ENCODE data around the gene LDHB.

Gene LDHB

DNA sequence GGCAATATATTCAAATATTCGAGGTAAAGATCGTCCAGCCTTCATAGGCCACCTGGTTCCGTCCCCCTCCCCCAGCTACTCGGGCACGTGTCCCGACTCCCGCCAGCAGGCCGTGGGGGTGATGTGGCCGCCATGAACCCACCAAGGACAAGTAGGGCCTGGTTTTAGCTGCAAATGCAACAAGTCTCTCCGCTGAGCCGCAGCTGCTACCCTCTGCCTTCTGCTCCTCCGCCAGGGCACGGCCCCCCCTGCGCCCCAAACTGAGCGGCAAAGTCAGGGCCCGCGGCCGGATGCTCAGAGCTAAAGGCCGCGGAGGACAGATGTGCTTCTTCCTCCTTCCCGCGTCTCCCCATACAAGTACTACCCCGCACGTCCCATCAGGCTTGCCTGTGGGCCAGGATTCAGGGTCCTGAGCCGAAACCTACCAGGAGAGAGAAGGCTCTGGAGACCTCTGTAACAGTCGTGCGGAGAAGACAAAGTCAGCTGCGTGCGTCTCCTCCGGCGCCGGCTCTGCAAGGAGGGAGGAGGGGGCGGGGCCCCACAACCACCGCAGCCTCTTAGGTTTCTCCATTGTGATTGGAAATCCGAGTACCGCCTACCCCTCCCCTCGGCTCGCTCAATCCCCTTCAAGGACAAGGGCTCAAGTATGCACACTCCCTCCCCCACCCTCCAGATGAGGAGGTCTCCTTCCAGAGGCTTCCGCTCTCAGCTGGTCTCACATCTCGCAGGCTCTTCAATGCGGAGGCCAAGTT is at the start of gene LDHB:
Gene LDHB, minus strand, starts transcription at position 517 of the 752 bp plus-strand sequence. CDS start 3,171 bp downstream, outside the sequence.
- peak; percentile 97 for DNase-seq
- peak within 1 kb of the TSS; percentile 95 for H3K4me3 Mint-ChIP-seq
- peaks cover 56% of the 10 kb centered on the region for H3K4me1 Mint-ChIP-seq
- no peaks in the 10 kb centered on the region for H3K9me3 Mint-ChIP-seq
- H3K27ac Mint-ChIP-seq, result peak within 1 kb of the TSS; percentile 98
- H3K36me3 Mint-ChIP-seq, result peaks cover 48% of the 10 kb centered on the region
- H3K27me3 Mint-ChIP-seq, result no peaks in the 10 kb centered on the region
- CTCF ChIA-PET, result interaction anchor here (1.2 to 1.3 kb wide), 3 partner anchors 21 to 47 kb away, joined by 5 to 10 read pairs (median 7); no protein-coding TSS in a partner anchor

DNA sequence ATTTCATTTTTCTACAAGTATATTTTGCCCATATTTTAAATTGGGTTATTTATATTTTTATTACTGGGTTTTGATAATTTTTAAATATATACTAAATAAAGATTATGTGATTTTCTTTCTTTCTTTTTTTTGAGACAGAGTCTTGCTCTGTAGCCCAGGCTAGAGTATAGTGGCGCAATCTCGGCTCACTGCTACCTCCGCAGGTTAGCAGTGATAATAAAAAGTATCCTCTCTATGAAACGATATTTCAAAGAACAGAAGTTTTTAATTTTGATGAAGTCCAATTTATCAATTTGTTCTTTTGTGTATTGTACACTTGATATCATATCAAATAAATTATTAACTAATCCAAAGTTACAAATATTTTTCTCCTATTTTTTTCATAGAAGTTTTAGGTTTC is 47.2 kb upstream of the LDHB start:
- peaks cover 2% of the 10 kb centered on the region for H3K4me1 Mint-ChIP-seq
- CTCF ChIA-PET, result no interaction called here
- H3K4me3 Mint-ChIP-seq, result no peak overlapping the region

DNA sequence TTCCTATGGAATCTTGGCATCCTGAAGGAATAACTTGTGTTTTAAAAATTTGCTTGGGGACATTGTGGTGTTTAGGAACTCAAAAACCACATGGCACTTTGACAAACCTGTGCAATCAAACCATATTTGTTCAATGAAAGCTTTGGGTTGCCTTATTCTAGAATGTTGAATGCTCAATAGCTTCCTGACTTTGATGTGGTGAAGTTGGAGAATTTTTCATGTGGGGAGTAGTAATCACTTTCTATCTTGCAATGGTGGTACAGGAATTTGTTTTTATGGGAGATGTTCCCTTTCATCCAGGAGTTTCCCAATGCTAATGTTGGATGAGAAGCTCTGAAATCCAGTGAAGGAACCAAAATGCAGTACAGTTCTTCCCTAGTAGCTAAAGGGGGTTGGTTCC is 42.2 kb upstream of the LDHB start:
- H3K9me3 Mint-ChIP-seq, result no peaks in the 10 kb centered on the region
- DNase-seq, result no peak
- no peaks in the 10 kb centered on the region for H3K27me3 Mint-ChIP-seq
- no peak overlapping the region for H3K27ac Mint-ChIP-seq
- H3K4me1 Mint-ChIP-seq, result peaks cover 5% of the 10 kb centered on the region
- no peaks in the 10 kb centered on the region for H3K36me3 Mint-ChIP-seq
- H3K4me3 Mint-ChIP-seq, result no peak overlapping the region
- CTCF ChIA-PET, result interaction anchor here (1.1 to 4.5 kb wide), 5 partner anchors 9 to 318 kb away, joined by 3 to 31 read pairs (median 4); no protein-coding TSS in a partner anchor

More for the DNA sequence above, 47.2 kb upstream of the LDHB start:
- no peak overlapping the region for H3K27ac Mint-ChIP-seq
- no peaks in the 10 kb centered on the region for H3K36me3 Mint-ChIP-seq
- H3K27me3 Mint-ChIP-seq, result no peaks in the 10 kb centered on the region
- DNase-seq, result no peak
- H3K9me3 Mint-ChIP-seq, result no peaks in the 10 kb centered on the region

DNA sequence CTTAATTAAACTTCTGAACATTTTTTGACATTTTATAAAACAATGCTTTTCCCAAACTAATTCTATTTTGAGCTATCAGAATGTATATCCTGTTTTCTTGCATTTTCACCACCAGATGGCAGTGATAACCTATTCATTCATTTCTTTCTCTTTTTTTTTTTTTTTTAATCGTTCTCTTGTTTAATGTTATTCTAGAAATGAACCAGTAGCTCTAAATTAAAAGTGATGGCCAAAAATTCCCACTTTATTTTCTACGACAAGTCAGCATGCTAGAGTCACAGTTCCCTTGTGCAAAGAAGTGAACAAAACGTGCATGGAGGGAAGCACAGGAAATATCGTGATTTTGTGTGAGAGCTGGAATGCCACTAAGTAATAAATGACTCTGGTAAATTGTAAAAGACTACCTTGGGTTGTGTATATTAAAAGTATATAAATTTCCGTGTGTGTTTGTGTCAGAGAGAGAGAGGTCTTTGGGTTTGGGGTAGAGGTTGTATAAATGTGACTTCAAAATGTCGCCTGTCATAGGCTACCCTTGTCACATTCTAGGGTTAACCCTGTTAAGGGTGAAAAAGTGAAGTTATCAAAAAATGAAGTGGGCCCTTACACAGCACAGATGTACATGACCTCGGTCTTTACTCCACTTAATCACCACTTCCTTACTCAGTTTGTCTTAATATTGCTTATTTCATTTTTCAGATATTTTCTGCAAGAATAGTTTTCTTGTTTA is 40.4 kb upstream of the LDHB start:
- H3K4me3 Mint-ChIP-seq, result no peak overlapping the region

DNA sequence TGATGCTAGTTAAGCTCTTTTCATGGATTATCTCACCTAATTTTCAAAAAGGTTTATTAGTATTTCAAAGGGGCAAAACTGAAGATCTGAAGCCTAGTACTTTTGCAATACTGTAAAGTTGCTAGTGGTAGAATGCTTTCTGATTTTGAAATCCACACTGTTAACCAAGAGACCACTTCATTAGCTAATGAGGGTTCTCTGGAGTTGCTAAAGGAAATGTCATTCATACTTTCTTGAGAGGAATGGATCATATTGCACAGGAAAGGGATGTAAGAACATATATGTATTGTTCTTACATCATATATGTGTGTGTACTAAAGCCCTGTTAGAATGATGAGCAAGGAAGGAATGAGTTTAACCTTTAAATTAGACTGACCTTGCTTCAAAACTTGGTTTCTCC is 39.0 kb upstream of the LDHB start:
- Mint-ChIP-seq H3K9me3 (no peaks in the 10 kb centered on the region), H3K27me3 (no peaks in the 10 kb centered on the region), H3K36me3 (no peaks in the 10 kb centered on the region), H3K4me1 (peaks cover 6% of the 10 kb centered on the region), H3K4me3 (no peak overlapping the region), H3K27ac (no peak overlapping the region)
- CTCF ChIA-PET, result interaction anchor here (0.8 to 4.5 kb wide), 8 partner anchors 10 to 756 kb away, joined by 3 to 31 read pairs (median 4); no protein-coding TSS in a partner anchor
- DNase-seq, result no peak

More for the DNA sequence above, 40.4 kb upstream of the LDHB start:
- CTCF ChIA-PET, result interaction anchor here (0.6 to 4.5 kb wide), 25 partner anchors 11 to 964 kb away, joined by 3 to 31 read pairs (median 4); partner anchors contain the start of gene IAPP
- Mint-ChIP-seq H3K9me3 (no peaks in the 10 kb centered on the region), H3K27ac (no peak overlapping the region), H3K4me1 (peaks cover 5% of the 10 kb centered on the region), H3K27me3 (no peaks in the 10 kb centered on the region), H3K36me3 (no peaks in the 10 kb centered on the region)
- DNase-seq, result no peak

DNA sequence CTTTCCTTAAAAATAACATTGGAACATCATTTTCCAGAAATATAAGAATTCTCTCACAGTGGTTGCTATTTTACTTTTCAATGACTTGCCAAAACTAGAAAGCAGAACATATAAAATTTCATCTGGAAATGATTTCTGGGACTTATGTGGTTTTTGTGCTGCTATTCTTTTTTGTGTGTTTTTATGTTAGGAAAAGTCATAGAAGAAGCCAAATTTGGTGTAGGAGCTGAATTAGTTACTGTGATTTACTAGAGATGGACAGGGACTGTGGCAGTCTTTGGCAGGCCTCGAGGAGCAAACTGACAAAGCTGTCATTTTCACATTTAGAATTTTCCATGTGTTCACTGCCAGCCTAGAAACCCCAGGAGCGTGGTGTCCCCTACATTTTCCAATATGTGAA is 38.3 kb upstream of the LDHB start:
- Mint-ChIP-seq H3K27ac (no peak overlapping the region), H3K9me3 (no peaks in the 10 kb centered on the region), H3K4me3 (no peak overlapping the region), H3K27me3 (no peaks in the 10 kb centered on the region), H3K4me1 (peaks cover 12% of the 10 kb centered on the region), H3K36me3 (no peaks in the 10 kb centered on the region)
- DNase-seq, result no peak
- CTCF ChIA-PET, result interaction anchor here (0.8 to 4.5 kb wide), 5 partner anchors 13 to 322 kb away, joined by 3 to 31 read pairs (median 4); no protein-coding TSS in a partner anchor

DNA sequence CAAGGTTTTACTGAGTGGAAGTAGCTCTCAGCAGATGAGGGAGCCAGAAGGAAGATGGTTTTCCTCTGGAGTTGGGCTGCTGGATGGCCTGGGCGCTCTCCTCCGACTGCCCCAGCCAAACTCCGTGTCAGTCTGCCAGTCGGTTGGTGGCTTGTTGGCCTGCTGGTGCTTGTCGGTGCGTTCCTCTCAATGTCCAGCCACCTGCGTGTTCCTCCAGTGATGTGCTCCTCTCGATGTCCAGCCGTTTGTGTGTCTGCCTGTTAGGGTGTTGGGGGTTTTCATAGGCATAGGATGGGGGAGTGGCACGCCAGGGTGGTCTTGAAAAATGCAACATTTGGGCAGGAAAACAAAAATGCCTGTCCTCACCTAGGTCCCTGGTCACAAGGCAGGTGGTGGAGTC is 37.0 kb upstream of the LDHB start:
- H3K27ac Mint-ChIP-seq, result no peak overlapping the region
- no peak overlapping the region for H3K4me3 Mint-ChIP-seq
- CTCF ChIA-PET, result interaction anchor here (0.9 kb wide), 1 partner anchor 375 kb away, joined by 3 read pairs; no protein-coding TSS in a partner anchor
- H3K9me3 Mint-ChIP-seq, result peaks cover 4% of the 10 kb centered on the region
- peaks cover 4% of the 10 kb centered on the region for H3K36me3 Mint-ChIP-seq
- no peaks in the 10 kb centered on the region for H3K27me3 Mint-ChIP-seq
- H3K4me1 Mint-ChIP-seq, result peaks cover 22% of the 10 kb centered on the region
- no peak for DNase-seq

DNA sequence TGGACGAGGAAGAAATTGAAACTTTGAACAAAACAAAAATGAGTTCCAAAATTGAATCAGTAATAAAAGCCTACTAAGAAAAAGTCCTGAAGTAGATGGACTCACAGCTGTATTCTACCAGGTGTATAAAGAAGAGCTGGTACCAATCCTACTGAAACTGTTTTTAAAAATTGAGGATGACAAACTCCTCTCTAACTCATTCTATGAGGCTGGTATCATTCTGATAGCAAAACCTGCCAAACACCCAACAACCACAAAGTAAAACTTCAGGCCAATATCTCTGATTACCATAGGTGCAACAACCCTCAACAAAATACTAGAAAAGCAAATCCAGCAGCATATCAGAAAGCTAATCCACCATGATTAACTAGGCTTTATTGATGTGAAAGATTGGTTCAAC is 33.9 kb upstream of the LDHB start:
- CTCF ChIA-PET, result interaction anchor here (0.6 kb wide), 2 partner anchors 51 to 157 kb away, joined by 3 read pairs; no protein-coding TSS in a partner anchor
- Mint-ChIP-seq H3K4me3 (no peak overlapping the region), H3K27me3 (no peaks in the 10 kb centered on the region), H3K27ac (peak overlapping the region; percentile 78), H3K9me3 (peaks cover 19% of the 10 kb centered on the region), H3K4me1 (peaks cover 24% of the 10 kb centered on the region), H3K36me3 (peaks cover 8% of the 10 kb centered on the region)
- no peak for DNase-seq

DNA sequence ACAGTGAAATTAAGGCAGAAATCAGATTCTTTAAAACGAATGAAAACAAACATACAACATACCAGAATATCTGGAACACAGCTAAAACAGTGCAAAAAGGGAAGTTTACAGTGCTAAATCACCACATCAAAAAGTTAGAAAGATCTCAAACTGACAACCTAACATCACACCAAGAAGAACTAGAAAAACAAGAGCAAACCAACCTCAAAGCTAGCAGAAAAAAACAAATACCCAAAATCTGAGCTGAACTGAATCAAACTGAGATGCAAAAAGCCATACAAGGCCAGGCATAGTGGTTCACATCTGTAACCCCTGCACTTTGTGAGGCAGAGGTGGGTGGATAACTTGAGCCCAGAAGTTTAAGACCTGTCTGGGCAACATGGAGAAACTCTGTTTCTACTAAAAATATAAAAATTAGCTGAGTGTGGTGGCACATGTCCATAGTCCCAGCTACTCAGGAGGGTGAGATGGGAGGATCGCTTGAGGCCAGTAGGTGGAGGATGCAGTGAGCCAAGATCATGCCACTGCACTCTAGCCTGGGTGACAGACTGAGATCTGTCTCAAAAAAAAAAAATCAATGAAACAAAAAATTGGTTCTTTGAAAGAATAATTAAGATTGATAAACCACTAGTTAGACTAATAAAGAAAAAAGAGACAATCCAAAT is 33.2 kb upstream of the LDHB start:
- no peak for DNase-seq
- no peaks in the 10 kb centered on the region for H3K27me3 Mint-ChIP-seq
- CTCF ChIA-PET, result interaction anchor here (0.5 to 0.6 kb wide), 3 partner anchors 11 to 156 kb away, joined by 3 read pairs; no protein-coding TSS in a partner anchor
- H3K4me3 Mint-ChIP-seq, result no peak overlapping the region
- peak overlapping the region; percentile 78 for H3K27ac Mint-ChIP-seq
- peaks cover 8% of the 10 kb centered on the region for H3K36me3 Mint-ChIP-seq
- peaks cover 24% of the 10 kb centered on the region for H3K4me1 Mint-ChIP-seq
- H3K9me3 Mint-ChIP-seq, result peaks cover 19% of the 10 kb centered on the region

DNA sequence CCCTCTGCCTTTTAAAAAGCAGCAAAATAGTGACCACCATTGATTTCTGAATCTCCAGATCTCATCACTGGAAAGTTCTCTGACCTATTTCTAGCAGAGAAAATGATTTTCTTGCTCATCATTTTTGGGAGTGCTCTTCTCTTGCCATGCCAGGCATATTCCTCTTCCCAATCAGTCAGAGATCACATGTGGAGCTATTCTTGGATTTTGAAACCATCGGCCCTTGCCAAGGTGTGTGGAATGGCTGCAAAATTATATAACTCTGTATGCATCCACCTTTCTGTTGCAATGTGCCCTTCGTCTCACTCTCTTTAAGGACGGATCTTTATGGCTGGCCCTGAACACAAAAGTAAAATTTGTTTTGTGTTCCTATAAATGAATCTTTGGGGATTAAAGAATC is 25.5 kb upstream of the LDHB start:
- peak overlapping the region; percentile 56 for H3K27ac Mint-ChIP-seq
- CTCF ChIA-PET, result interaction anchor here (1.0 to 1.2 kb wide), 2 partner anchors 36 to 78 kb away, joined by 3 read pairs; no protein-coding TSS in a partner anchor
- peaks cover 5% of the 10 kb centered on the region for H3K9me3 Mint-ChIP-seq

DNA sequence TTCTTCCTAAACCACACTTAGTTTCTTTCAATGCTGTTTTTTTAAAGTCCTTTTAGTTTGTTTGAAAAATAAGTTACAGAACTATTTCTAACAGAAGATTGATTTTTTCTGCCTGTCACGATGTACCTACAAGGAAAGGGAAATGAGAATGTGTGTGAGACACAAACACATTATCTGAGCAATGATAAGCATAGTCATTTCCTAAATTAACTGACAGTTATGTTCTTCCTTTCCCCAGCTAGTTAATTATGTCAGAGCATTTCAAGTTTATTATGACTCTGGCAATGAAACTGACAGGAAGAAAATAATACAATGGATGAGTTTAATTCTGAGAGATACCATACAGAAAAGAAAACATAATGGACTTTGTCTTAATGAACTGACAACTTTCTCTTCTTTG is 21.3 kb upstream of the LDHB start:
- H3K4me1 Mint-ChIP-seq, result peaks cover 49% of the 10 kb centered on the region
- no peaks in the 10 kb centered on the region for H3K9me3 Mint-ChIP-seq
- H3K27me3 Mint-ChIP-seq, result peaks cover 7% of the 10 kb centered on the region
- no peak overlapping the region for H3K4me3 Mint-ChIP-seq
- CTCF ChIA-PET, result interaction anchor here (0.6 to 3.0 kb wide), 7 partner anchors 9 to 363 kb away, joined by 3 to 17 read pairs (median 6); partner anchors contain the start of gene LDHB
- DNase-seq, result no peak
- H3K27ac Mint-ChIP-seq, result peak overlapping the region; percentile 80
- H3K36me3 Mint-ChIP-seq, result no peaks in the 10 kb centered on the region

More for the DNA sequence above, 25.5 kb upstream of the LDHB start:
- Mint-ChIP-seq H3K36me3 (no peaks in the 10 kb centered on the region), H3K4me1 (peaks cover 22% of the 10 kb centered on the region), H3K27me3 (peaks cover 8% of the 10 kb centered on the region), H3K4me3 (no peak overlapping the region)
- no peak for DNase-seq

DNA sequence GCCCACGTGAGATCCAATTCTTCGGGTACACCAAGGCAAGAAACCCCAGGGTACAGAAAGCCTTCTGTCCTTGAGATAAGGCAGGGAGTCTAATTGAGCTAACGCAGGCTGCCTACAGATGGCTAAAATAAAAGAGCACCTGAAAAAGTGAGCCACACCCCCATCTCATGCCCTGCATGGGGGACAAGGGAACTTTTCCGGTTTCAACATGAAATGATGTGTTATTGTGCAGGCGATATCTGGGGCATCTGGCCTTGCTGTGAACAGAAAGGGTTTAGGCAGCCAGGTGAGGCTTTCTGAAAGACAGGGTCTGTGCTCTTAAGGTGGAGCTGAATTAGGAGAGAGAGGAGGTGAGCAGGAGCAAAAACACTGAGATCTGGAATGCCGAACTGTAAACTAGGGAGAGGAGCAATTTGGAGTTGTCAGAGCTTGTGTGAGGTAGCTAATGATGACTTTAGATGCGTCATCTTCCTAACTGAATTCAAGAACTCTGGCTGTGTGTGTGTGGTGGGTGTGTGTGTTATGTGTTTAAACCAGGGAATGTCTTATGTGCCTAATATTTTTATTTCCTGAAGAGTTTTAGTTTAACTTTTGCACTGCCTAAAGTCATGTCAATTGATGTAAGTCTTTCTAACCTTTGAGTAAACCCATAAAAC is 20.1 kb upstream of the LDHB start:
- no peaks in the 10 kb centered on the region for H3K36me3 Mint-ChIP-seq
- DNase-seq, result peak; percentile 25
- H3K4me3 Mint-ChIP-seq, result no peak overlapping the region
- CTCF ChIA-PET, result interaction anchor here (0.6 to 1.8 kb wide), 5 partner anchors 9 to 717 kb away, joined by 3 to 5 read pairs (median 4); partner anchors contain the start of gene LDHB
- H3K27me3 Mint-ChIP-seq, result no peaks in the 10 kb centered on the region
- peaks cover 49% of the 10 kb centered on the region for H3K4me1 Mint-ChIP-seq
- no peaks in the 10 kb centered on the region for H3K9me3 Mint-ChIP-seq
- H3K27ac Mint-ChIP-seq, result peak overlapping the region; percentile 70

DNA sequence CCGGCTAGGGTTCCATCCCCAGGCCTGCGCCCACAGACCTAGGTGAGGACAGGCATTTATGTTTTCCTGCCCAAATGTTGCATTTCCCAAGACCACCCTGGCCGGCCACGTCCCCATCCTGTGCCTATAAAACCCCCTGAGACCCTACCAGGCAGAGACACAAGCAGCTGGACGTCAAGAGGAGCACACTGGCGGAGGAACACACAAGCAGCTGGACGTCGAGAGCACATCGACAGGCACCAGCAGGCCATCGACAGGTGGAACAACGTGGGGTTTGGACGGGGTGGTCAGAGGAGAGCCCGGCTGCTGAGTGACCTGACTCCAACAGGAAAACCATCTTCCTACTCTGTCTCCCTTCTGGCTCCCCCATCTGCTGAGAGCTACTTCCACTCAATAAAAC is 19.6 kb upstream of the LDHB start:
- Mint-ChIP-seq H3K4me1 (peaks cover 49% of the 10 kb centered on the region), H3K9me3 (no peaks in the 10 kb centered on the region), H3K27ac (peak overlapping the region; percentile 73), H3K36me3 (no peaks in the 10 kb centered on the region), H3K27me3 (no peaks in the 10 kb centered on the region), H3K4me3 (no peak overlapping the region)
- CTCF ChIA-PET, result interaction anchor here (0.6 to 1.3 kb wide), 2 partner anchors 9 to 20 kb away, joined by 4 read pairs; no protein-coding TSS in a partner anchor
- no peak for DNase-seq

Data from activated naive CD4-positive, alpha-beta T cell treated with anti-CD3 and anti-CD28 coated beads, Interleukin-2, amount 10 ng/mL, durations not matched to agents 7 days and 5 days (primary cell).